Stimulated activated CD8-positive, alpha-beta memory T cell treated with anti-CD3 and anti-CD28 coated beads, Interleukin-4, amount 100 ng/mL, for 1 hour (primary cell): ENCODE results near the gene FASTK.

Experiments used
- DNase-seq, 2 donors: peaks; one replicate each; pipeline ENCODE4 v3.0.0-alpha.2; 2020; ENCODE audit warnings: low read depth in 2 of 2, low spot score in 1 of 2

FASTK gene

DNA sequence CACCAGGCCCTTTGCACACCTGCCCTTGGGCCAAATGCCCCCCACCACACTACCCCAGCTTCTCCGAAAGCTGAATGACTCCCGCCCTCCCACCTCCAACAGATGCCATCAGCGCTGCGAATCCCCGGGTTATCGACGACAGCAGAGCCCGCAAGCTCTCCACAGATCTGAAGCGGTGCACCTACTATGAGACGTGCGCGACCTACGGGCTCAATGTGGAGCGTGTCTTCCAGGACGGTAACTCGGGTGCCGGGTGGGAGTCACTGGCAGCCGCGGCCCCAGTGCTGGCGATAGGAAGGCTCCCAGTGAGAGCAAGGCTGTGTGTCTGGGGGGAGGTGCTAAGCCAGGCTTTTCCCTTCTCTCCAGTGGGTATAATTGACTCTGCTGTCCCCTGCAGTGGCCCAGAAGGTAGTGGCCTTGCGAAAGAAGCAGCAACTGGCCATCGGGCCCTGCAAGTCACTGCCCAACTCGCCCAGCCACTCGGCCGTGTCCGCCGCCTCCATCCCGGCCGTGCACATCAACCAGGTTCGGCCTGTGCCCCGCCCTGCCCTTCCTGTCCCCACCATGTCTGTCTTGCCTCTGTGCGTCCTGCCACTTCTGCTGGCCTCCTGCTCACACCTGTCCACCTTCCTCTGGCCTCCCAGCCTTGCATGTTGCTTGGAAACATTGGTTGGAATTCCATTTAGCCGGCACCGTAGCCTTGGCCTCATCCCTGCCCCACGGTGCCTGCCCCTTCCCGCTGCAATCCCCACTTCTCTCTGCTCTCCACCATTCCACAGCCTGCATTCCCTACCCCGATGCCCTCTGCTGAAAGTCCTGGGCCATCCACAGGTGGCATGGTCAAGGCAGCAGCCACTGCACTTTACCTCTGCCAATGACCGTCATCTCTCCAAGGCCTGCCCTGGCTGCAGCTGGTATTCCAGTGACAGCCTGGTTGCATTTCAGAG is 37.8 kb upstream of the FASTK start:
- no peak for DNase-seq

GRCh38 chr7:151117565-151117964 is 37.0 kb upstream of the FASTK start:
- DNase-seq: peak in 1 of 2 donors; percentile 11

DNA sequence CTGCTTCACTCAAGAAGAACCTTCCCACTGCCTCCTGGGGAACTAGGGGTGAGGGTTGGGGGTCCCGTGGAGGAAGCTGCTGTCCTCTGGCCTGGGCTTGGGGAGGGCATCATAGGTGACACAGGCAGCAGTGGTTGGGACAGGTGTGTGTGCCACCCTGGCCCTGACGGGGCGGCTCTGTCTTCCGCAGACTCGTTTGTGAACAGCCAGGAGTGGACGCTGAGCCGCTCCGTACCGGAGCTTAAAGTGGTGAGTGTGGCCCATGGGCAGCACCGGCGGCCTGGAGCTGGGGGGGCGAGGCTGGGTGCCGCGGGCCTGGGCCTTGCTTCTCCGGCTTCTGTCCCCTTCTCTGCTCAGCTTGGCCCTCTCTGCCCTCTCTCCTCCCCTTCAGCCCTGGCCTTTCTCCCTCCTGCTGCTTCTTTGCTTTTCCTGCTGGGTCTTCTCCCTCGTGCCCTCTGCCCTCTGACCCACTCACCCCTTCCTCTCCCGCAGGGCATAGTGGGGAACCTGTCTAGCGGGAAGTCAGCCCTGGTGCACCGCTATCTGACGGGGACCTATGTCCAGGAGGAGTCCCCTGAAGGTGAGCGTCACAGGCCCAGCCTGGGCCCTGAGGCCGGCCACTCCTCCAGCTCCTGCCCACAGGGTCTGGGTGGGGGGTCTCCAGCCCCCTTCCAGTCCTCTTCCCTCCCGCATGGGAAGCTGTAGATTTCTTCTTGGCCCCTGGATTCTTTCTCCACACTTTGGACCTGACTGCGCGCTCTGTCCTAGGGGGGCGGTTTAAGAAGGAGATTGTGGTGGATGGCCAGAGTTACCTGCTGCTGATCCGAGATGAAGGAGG is 36.2 kb upstream of the FASTK start:
- DNase-seq: no peak

- DNase-seq: no peak
These were observed 35.3 kb upstream of the FASTK start for GRCh38 chr7:151115836-151116418.

DNA sequence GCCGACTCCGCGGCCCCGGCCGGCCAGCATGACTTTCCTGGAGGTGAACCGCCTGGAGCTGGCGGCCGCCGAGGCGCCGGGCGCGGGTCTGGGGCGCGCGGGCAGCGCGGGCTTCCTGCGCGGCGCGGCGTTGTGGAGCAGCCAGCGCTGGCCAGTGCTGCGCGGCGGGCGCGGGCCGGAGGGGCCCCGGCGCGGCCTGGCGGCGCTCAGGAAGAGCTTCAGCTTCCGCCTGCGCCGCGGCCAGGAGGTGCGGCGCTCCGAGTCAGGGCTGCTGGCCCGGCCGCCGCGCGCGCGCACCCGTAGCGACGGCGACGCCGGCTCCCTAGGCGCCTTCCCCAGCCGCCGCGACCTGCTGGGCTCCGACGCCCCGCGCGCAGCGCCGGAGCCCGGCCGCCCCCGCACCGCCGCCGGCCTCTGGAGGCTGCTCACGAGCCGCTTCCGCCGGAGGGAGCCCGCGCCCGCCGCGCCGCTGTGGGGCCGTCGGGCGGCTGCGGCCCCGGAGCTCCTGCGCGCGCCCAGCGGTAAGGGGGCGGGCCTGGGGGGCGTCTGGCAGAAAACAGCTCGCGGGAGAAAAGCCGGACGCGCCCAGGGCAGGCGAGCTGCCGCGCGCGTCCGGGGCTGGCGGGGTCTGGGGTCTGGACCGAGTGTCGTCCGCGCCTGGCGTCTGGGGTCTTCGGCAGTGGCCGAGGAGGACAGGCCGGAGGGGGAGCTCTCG is 34.7 kb upstream of the FASTK start:
- no peak for DNase-seq

DNA sequence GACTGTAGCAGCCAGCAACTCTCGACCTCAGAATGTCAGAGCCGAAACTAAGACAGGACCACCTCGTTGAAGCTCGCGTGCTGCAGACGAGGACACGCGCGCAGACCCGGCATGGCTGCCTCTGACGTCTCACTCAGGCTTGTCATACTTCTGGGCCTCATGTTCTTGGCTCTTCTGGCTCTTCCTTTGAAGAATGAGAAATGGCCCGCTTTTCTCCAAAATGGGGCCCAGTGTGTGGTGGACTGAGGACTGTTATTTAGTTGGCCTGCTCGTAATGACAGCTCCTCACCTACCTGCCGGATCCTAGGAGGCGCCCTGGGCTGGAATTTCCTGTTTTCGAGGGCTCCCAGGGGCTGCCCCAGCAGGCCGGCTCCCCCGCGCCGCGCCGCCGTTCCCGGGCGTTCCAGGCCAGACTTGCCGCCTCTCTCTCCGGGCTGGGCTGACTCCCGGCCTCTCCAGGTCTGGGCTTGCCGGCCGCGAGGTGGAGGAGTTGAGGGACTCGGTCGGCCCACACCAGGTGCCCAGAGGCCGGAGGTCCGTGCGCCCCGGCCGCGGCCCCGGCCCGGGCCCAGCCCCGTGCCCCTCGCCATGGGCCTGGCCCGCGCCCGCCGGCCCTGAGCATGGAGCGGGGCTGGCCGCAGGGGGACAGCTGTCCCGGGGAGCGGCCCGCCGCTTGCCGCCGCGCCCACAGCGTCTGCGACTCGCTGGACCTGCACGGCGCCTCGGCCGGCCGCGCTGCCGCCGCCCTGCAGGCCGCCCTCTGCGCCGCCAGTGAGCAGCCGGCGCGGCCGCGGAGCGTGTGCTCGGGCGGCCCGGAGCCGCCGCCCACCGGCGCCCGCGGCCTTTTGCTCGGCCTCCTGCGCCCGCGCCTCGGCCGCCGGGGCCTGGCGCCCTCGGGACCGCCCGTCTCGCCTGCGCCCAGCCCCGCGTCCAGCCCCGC is 33.8 kb upstream of the FASTK start:
- no peak for DNase-seq

DNA sequence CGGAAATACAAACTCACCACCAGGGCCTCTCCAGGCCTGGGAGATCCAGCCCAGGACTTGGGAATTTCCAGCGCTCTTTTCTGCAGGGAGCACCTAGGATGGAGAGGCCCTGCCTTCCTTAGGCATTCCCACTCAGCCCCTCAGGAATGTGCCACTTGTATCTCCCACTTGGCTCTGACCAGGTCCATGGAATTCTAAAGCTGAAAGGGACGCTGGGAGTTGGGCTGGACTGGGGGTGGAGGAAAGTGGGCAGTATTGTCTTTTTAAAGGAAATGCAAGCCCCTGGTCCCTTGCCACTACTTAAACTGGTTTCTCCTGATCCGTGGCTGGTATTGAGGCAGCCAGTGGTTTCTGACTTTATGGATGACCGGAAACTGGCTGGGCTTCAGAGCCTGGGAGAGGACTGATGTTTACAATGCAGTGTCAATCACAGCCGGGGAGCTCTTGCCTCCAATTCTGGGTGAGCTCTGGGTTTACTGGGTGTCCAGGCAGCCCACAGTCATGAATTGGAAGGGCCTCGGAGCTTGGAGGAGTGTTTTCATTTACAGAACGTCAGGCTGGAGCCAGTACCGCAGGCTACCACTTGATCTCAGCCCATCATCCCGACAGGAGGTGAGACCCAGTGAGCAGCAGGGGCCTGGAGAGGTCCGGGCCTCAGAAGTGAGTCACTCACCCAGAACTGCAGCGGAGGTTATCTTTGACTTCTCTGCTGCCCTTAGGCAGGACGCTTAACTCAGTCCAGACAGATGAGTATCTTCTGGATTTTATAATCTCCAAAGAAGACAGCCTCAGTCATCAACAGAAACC is 32.9 kb upstream of the FASTK start:
- no peak for DNase-seq

GRCh38 chr7:151110941-151111645 is 30.5 kb upstream of the FASTK start:
- DNase-seq: peak; percentile 28 to 57

- DNase-seq: no peak
These were observed 29.8 kb upstream of the FASTK start for GRCh38 chr7:151110236-151110940.

DNA sequence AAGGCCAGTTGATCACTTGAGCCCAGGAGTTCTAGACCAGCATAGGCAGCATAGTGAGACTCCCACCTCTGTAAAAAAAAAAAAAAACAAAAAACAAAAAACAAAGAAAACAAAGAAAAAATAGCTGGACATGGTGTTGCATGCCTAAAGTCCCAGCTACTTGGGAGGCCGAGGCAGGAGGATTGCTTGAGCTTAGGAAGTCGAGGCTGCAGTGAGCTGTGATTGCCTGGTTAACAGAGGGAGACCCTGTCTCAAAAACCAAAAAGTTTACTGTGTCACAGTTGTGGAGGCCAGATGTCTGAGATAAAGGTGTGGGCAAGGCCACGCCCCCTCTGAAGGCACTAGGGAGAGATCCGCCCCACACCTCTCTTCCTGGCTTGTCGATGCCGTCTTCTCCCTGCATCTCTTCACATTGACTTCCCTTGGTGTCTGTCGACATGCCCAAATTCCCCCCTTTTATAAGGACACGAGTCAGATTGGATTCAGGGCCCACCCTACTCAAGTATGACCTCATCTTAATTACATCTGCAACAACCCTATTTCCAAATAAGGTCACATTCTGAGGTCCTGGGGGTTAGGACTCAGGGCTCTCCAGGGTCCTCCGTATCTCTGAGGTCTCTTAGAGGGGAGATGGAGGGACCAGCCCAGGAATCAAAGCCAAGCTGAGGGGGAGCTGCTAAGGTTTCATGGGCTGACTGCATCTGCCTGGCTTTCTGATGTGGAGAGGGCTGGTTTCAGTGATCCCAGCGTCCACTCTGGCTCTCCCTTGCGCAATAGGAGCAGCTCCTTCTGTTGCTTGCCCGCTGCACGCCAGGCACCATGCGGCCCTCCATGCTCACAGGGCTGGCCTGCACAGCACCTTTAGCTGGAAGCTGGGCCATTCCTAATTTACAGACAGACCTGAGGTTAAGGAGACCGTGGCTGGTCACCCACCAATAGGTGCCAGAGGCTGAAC is 28.8 kb upstream of the FASTK start:
- no peak for DNase-seq

DNA sequence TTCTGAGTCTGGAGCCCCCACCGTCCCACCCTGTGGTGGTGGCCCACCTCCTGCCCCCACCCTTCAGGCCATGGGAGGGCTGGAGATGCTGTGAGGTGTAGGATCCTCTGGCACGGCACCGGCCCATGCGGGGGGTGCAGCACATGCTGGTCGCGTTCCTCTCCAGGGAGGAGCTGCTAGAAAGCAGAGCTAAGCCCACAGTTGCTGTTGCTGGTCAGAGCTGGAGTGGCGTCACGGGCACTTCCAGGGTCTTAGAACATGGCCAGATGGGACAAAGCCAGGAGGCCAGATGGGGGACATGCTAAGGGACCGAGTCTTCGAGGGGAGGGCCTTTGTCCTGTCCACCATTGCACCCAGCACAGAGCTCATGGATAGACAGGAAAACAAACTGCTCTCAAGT is 27.3 kb upstream of the FASTK start:
- DNase-seq: no peak

DNA sequence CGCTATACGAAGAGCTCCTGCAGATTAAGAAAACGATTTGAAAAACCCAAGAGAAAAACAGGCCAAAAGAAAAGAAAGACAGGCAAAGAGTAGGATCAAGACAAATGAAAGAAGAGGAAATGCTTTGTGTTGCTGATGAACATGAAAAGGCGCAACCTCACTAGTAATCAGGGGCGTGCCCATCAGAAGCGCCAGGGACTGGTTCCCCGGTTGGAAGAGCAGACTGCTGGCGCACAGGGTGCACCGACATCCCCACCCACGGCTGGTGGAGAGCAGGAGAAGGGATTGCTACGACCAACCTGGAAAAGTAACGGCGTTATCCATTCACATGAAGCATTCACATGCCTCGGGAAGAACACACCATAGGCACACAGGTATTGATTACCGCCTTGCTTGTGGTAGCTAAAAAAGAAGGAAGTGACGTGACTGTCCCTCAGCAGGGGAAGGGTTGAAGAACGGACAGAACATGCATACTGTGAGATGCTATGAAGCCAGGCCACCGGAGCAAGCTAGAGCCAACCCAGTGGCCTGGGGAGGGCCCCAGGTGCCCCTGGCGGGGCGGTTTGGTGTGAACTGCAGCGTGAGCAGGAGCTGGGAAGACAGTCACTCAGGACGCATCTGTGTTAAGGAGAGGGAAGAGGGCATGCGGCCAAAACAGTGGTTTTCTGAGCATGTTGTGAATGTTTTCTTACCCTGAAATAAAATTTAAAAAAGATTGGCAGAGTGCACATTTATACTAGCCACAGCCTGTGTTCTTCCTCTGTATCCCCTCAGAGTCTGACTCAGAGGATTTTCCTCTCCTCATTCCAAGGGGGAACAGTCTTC is 24.0 kb upstream of the FASTK start:
- no peak for DNase-seq

DNA sequence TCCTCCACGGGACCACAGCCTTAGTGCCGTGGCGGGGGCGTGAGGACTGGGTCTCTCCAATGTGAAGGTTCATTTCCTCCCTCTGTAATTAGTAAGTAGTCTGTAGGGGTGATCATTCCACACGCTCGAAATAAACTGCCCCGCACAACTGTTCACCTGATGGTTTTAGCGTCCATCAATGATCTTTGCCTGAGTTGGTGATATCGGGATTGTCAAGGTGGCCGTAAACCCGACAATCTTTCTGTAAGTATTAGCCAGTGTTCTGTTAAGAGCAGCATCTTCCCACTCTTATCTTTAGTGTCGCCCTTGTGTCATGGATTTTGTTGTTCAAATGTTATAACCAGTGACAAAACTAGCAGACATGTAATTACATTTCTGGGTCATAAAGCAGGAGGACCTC is 23.4 kb upstream of the FASTK start:
- DNase-seq: no peak

DNA sequence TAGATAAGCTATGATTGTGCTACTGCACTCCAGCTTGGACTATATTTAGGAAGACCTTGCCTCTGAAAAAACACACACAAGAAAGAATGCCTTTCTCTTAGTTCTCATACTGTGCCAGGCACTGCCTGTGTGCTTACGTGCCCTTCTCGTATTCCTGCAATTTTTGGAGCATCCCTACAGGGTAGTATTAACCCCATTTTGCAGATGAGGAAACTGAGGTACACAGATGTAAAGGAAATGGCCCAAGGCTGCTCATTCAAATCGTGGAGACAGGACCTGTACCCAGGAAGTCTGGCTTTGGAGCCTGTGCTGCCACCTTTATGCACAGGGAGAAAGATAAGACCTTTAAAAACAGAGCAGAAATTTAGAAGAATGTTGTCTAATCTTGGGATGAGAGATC is 22.4 kb upstream of the FASTK start:
- DNase-seq: no peak

DNA sequence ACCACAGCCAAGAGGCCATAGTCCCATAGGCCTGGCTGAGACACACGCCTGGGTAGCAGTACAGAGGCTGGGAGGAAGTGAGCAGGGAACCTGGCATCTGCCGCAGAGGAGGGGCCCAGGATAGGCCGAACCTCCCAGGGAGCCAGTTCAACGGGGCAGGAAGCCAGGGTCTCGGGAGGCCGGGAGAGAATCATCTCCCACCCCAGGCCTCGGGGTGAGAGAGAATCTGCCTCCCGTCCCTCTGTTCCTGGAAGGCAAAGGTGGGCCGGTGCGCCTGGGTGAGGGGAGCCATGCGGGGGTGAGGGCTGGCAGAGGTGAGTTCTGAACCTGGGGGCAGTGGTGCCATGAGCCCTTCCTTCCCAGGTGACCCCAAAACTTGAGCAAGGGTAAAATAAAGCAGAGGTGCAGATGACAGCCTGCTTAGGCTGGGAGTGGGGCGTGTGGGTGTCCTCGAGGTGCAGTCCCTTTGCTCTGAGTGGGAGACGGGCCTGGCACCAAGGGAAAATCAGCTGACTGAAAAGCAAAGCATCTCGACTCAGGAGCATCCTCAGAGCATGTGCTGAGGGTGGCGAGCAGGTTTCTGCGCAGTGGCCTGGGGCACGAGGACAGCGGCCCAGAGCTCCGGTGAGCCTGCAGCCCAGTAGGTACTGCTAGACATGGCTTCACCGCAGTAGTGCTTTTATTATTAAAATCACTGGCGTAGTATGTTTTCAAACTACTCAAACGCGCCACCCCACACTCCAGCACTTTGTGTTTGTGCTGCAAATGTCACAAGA is 21.2 kb upstream of the FASTK start:
- DNase-seq: no peak
